DND-41 (cell line): Measurements from ENCODE around the gene BTRC.

Source experiments
- CTCF ChIP-seq: IDR thresholded peaks from 2 replicates; pipeline ENCODE4 v1.5.1; 2012; ENCODE audit warnings: borderline replicate concordance, low read length, moderate library complexity, mild to moderate bottlenecking; ENCODE audit not compliant: poor library complexity, severe bottlenecking; ENCODE audit errors: extremely low read depth
- EZH2 ChIP-seq: IDR thresholded peaks from 3 replicates; pipeline ENCODE4 v1.6.1; 2012; ENCODE audit warnings: borderline replicate concordance, low read depth, mild to moderate bottlenecking, moderate library complexity, low read length, inconsistent platforms; ENCODE audit not compliant: severe bottlenecking

- TF ChIP-seq CTCF (no peak), EZH2 (no peak)
These were observed 153.9 kb downstream of the BTRC start for GRCh38 chr10:101507828-101508227.
